Panc1 (cell line): ENCODE data around the gene COL27A1. TPM values are rescaled to one million over a fixed set of nuclear protein-coding genes. Genes with fewer than 3 reads are reported as not detected.

Source experiments
- ATAC-seq: fragments of 200-7000 bp; cut with Tn5 transposase; 2 replicates; pipeline ENCODE4 v1.9.1; 2020; ENCODE audit warnings: mild to moderate bottlenecking, moderate library complexity
- BruUV-seq: library from RNA; stranded (reverse); fragments of 400-500 nt; replicated peaks from 2 replicates; lab custom pipeline; 2021; lab: Mats Ljungman, UMichigan
- CTCF ChIA-PET: fragments of 300-600 bp; sonication (Branson Sonifier 250); formaldehyde crosslinking; loops from one replicate; lab custom pipeline; 2022; ENCODE audit warnings: antibody characterized with exemption; lab: Charles Lee
- POLR2A ChIA-PET: fragments of 300-600 bp; sonication (Branson Sonifier 250); formaldehyde crosslinking; loops from one replicate; lab custom pipeline; 2022; ENCODE audit warnings: antibody characterized with exemption; lab: Charles Lee
- DNase-seq: peaks from one replicate; pipeline ENCODE4 v3.0.0-alpha.2; 2010; ENCODE audit warnings: low read depth, low spot score
- H3K27ac ChIP-seq: 2 replicates; pipeline ENCODE4 v1.5.1; 2011; ENCODE audit warnings: mild to moderate bottlenecking, low read length, inconsistent platforms
- H3K27me3 ChIP-seq: fragments of 200-500 bp; sonication (Bioruptor generic); 2 replicates; pipeline ENCODE4 v1.6.0; 2014; ENCODE audit warnings: low read length, inconsistent platforms; ENCODE audit not compliant: control insufficient read depth, insufficient read depth
- H3K36me3 ChIP-seq: fragments of 200-500 bp; sonication (Bioruptor generic); 2 replicates; pipeline ENCODE4 v1.5.1; 2014; ENCODE audit warnings: inconsistent platforms, mild to moderate bottlenecking, low read length, moderate library complexity; ENCODE audit not compliant: control insufficient read depth, insufficient read depth
- H3K4me1 ChIP-seq: 2 replicates; pipeline ENCODE4 v1.5.1; 2011; ENCODE audit warnings: inconsistent platforms, mild to moderate bottlenecking, low read length, moderate library complexity; ENCODE audit not compliant: control insufficient read depth, insufficient read depth
- H3K4me3 ChIP-seq, 2 experiments: 2 replicates each; pipeline ENCODE4 v1.5.1; 2011 to 2012; ENCODE audit warnings: low read depth in 2 of 2, low read length in 2 of 2, mild to moderate bottlenecking in 2 of 2, inconsistent platforms in 1 of 2, moderate library complexity in 1 of 2
- H3K9me3 ChIP-seq: fragments of 200-500 bp; sonication (Bioruptor generic); 2 replicates; pipeline ENCODE4 v1.5.1; 2014; ENCODE audit warnings: low read depth, mild to moderate bottlenecking, inconsistent platforms, low read length, moderate library complexity; ENCODE audit not compliant: control insufficient read depth, insufficient read depth
- CTCF ChIP-seq: fragments of 450-650 bp; IDR thresholded peaks from 2 replicates; pipeline ENCODE4 v1.5.1; 2017; ENCODE audit warnings: mild to moderate bottlenecking
- POLR2AphosphoS5 ChIP-seq: IDR thresholded peaks from 2 replicates; pipeline ENCODE4 v1.6.1; 2012; ENCODE audit warnings: mild to moderate bottlenecking, low read depth, low read length, moderate library complexity
- REST ChIP-seq, 2 experiments: IDR thresholded peaks; 2 replicates each; pipeline ENCODE4 v1.6.1; 2011 to 2012; ENCODE audit warnings: low read depth in 2 of 2, control low read depth in 1 of 2, low read length in 1 of 2, mild to moderate bottlenecking in 1 of 2, moderate library complexity in 1 of 2; ENCODE audit not compliant: insufficient read depth in 1 of 2
- SIN3A ChIP-seq: IDR thresholded peaks from 2 replicates; pipeline ENCODE4 v1.6.1; 2012; ENCODE audit warnings: low read depth, mild to moderate bottlenecking, low read length, moderate library complexity, borderline replicate concordance; ENCODE audit not compliant: insufficient read depth
- TCF7L2 ChIP-seq: IDR thresholded peaks from 2 replicates; pipeline ENCODE4 v1.6.1; 2011; ENCODE audit warnings: mild to moderate bottlenecking, low read depth, low read length, inconsistent platforms
- in situ Hi-C: cut with HindIII; loops from 2 replicates; pipeline ENCODE4 v1.10.0; 2016; ENCODE audit warnings: low sequenced_read_pairs, low pct_unique_long_range_greater_than_20kb
- intact Hi-C: fragments of 100-400 bp; cut with micrococcal nuclease; formaldehyde crosslinking; loops from one replicate; pipeline ENCODE4 v1.10.0; 2022; ENCODE audit not compliant: unreplicated experiment
- total RNA-seq: library from RNA; stranded (reverse); gene quantifications from one replicate; pipeline ENCODE4 v1.2.1, GENCODE V29; 2021; ENCODE audit not compliant: unreplicated experiment

The COL27A1 gene
- total RNA-seq, 1 experiment from 2014 or later: 5.1 TPM

GRCh38 chr9:114334490-114334889 lies 179.2 kb downstream of the COL27A1 start:
- no peaks in the 10 kb centered on the region for H3K36me3 ChIP-seq
- DNase-seq: no peak
- H3K27ac ChIP-seq: no peak overlapping the region
- H3K4me3 ChIP-seq: no peak overlapping the region
- in situ Hi-C loops (no loop called here), intact Hi-C loops (no loop called here)
- no peaks in the 10 kb centered on the region for H3K4me1 ChIP-seq
- no TSS peak for BruUV-seq
- ChIA-PET CTCF (no interaction called here), POLR2A (no interaction called here)
- H3K9me3 ChIP-seq: no peaks in the 10 kb centered on the region
- TF ChIP-seq CTCF: no peak
- no peak for TF ChIP-seq SIN3A
- no peak for TF ChIP-seq REST (IDR thresholded peaks at IDR 0.05; ENCODE audit: insufficient read depth in 1 of 2, low read depth in 2 of 2, low read length in 1 of 2)
- TF ChIP-seq TCF7L2: no peak
- TF ChIP-seq POLR2AphosphoS5: no peak
- H3K27me3 ChIP-seq: no peaks in the 10 kb centered on the region
- no peak for ATAC-seq

GRCh38 chr9:114335745-114336144 lies 180.4 kb downstream of the COL27A1 start:
- ATAC-seq: no peak
- intact Hi-C loops (no loop called here), in situ Hi-C loops (no loop called here)
- H3K9me3 ChIP-seq: no peaks in the 10 kb centered on the region
- H3K4me3 ChIP-seq: no peak overlapping the region
- no peak overlapping the region for H3K27ac ChIP-seq
- no peaks in the 10 kb centered on the region for H3K4me1 ChIP-seq
- BruUV-seq: no TSS peak
- DNase-seq: no peak
- no peak for TF ChIP-seq SIN3A
- TF ChIP-seq POLR2AphosphoS5: no peak
- no peak for TF ChIP-seq REST (IDR thresholded peaks at IDR 0.05; ENCODE audit: insufficient read depth in 1 of 2, low read depth in 2 of 2, low read length in 1 of 2)
- TF ChIP-seq CTCF: no peak
- no peak for TF ChIP-seq TCF7L2
- no peaks in the 10 kb centered on the region for H3K36me3 ChIP-seq
- ChIA-PET POLR2A (no interaction called here), CTCF (no interaction called here)
- no peaks in the 10 kb centered on the region for H3K27me3 ChIP-seq
